Measurements from ENCODE around the gene CLIC5.
"Not testable (repeated sequence)": the region's sequence is repeated elsewhere in the genome, so short reads cannot be mapped to it uniquely, and the experiment has no call there.

The CLIC5 gene

DNA sequence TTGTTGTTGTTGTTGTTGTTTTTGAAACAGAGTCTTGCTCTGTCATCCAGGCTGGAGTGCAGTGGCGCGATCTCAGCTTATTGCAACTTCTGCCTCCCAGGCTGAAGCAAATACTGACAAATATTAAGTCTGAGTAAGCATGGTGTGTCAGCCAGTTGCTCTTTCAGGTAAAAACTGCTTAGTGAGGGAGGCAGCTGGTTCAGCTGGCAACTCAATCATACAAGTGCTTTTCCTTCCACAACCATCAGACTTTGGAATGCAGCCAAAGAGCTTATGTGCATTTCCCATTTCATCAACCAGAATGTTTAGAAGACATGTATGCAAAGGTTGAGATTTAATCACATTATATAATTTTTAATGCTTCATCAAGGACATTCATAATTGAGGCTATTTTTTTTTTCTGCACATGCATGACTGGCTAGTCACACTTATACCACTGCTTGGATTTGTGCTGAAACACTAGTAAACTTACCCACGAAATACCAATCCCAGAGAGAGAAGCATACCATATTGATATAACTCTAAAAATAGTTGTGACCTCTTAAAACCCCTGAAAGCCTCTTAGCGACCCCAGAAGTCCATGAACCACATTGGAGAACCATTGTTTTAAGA lies 56.0 kb downstream of the CLIC5 start:
- peak; percentile 80 for DNase-seq

GRCh38 chr6:45956663-45957062 lies 59.0 kb downstream of the CLIC5 start:
- DNase-seq = no peak

- DNase-seq = no peak
These were observed 59.5 kb downstream of the CLIC5 start for GRCh38 chr6:45956176-45956575.

- no peak for DNase-seq
These were observed 60.1 kb downstream of the CLIC5 start for GRCh38 chr6:45955597-45955996.

GRCh38 chr6:45952546-45952945 lies 63.1 kb downstream of the CLIC5 start:
- no peak for DNase-seq

DNA sequence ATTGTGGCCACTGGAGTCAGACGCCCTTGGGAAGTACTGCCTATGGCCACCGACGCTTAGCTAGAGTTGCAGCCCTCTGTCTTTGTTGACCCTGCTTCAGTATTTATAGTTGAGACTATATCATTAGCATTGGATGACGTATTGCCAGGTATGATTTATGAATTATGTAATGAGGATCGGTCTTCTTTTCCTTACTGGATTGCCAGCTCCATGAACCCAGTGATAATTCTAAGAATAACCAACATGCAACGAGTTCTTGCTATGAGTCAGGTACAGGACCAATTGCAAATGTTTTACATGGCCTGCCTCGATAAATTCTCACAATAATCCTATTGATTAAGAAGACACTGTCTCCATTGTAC lies 63.5 kb downstream of the CLIC5 start:
- no peak for DNase-seq

- no peak for DNase-seq
These were observed 64.1 kb downstream of the CLIC5 start for GRCh38 chr6:45951321-45952167.

DNA sequence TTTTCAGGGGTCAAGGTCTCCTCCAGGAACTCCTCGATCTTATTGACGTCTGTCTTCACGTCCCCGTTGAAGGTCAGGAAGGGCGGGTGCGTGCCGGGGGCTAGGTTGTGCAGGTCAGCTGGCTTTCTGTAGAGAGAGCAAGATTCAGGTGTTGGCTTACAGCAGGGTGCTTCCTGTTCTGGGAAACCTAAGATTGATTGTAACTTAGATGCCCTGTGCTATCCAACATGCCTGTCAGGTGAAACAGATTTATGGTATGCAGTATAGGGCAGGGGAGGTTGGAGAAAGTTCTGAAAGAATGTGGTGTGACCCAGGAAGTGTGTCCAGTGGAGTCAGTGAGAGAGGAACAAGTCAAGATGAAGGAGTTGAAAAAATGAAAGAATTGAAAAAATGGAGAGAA lies 66.4 kb downstream of the CLIC5 start:
- peak; percentile 82 for DNase-seq

DNA sequence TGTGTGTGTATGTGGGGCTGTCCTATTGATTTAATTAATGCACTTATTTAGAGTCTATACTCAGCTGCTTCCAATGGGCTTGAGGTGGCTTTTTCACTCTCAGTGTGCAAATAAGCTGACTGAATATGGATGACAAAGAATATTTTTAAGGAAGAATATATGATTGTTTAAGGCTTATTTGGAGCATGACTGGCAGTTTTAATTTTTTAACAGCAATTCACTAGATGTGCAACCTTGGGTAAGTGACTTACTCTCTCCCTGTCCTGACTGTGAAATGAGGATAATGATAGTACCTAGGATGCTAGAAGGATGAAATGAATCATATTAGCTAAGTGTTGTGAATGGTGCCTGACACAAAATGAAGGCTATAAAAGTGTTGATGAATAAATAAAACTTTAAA lies 67.9 kb downstream of the CLIC5 start:
- DNase-seq = no peak

GRCh38 chr6:45946887-45947286 lies 68.8 kb downstream of the CLIC5 start:
- peak; percentile 18 for DNase-seq

DNA sequence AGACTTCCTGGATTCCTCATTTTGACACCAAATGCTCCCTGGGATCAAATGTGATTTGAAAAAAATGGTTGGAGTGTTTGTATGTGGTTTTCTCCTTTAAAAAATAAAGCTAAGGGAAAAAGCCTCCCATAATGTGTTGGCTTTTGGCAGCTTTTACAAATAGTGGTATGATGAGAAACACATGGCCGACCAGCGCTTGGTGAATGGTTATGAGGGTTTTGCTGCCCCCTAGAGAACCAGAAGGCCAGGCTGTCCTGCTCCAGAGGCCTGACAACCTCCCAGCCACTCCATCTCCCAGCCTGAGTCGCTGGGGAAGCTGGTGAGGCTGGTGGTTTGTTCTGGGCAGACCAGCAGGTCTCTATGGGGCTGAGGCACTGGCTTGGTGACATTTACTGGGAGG lies 69.3 kb downstream of the CLIC5 start:
- no peak for DNase-seq

- no peak for DNase-seq
These were observed 72.7 kb downstream of the CLIC5 start for GRCh38 chr6:45942953-45943352.

DNA sequence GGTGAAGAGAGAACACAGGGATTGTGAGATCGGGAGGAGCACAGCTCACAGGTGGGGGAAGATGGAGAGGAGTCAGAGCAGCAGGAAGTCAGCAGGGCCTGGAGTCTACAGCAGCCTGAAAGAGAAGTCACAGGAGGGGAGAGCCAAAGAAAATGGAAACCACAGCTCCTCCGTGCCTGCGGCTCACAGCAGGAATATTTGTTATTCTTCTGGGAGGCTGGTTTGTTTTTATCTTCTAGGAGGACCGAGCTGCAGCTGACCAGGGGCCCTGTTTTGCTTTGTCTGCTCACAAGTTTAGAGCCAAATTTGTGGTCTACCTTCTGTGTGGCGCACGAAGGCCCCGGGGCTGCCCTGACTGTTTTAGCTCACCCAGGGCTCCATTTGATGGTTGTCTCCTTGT lies 81.8 kb downstream of the CLIC5 start:
- no peak for DNase-seq

DNA sequence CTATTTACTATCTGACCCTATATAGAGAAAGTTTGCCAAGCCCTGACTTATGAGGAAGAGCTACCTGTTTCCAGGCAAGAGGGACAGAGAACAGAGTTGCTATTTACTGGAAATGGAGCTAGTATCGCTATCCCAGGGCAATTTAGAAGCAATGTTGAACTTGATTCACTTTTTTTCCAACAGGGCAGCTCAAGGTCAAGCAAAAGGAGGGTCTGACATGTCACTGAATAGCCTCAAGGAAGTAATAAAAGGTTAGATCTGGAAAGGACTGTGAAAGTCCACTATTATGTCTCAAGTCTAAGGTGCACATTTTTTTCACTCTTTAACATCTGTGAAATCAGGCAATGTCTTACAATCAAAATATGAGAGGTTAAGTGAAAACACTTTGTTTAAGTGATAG lies 84.4 kb downstream of the CLIC5 start:
- DNase-seq = no peak

DNA sequence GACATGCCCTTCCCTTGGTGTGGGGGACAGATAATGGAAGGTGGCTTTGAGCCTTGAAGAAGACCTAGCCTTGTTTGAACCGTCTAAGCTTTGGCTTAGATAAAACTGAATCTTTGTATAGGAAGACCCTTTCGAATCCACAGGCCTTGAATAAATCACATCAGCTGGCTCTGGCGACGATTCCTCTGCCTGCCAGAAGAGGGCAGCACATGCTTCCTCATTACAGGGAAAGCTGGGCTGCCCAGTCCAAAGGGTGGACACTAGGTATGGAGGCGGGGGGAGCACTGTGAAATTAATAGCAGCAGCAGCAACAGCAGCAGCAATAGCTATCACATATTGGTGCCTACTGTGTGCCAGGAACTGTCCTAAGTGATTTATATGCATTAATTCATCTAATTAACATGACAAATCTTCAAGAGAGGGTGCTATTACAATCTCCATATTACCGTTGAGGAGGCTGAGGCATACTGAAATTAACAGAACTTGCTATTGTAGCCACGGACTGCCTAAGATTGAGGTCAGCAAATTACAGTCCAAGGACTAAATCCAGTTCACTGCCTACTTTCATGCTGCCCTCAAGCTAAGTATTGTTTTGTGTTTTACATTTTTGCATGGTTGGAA lies 85.1 kb downstream of the CLIC5 start:
- DNase-seq = peak; percentile 46

DNA sequence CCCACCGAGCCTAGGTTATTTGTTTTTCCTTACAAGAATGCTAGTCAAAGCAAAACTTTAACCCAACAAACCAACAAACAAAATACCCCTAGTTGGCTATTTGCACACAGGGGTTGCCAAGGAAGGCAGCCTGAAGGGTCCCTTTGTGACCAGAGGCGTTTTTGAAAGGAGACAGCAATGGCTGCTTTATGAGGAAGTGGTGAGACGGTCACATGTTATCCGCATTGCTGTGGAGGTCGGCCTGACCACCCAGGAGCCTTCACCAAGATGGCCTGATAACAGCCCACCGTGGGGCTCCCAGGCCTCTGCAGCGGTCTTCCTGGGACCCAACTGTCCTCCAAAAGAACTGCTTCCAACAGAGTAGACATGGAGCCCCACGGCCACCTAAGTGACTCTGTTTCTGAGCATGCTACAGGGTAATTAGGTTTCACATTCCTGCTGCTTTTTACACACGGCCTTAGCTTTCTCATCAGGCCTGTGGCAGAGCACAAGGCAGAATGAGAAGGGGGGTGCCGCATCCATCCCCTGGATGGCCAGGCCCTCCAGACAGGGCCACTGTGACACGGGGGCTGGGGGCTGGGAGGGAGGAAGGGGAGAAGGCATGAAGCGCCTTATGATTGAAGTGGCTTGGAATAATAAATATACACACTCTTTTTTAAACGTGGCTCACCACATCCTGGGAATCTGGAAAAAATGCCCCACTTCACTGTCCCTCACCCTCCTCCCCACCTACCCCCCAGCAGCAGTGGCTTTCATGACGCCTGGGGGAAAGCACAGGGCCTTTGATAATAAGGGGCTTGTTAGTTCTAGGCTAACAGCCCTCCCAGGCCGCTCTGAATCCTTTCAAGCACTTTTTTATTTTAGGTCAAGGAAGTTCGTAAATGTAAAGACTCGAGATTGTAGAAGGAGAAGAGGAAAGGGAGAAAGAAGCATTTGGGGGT lies 86.0 kb downstream of the CLIC5 start:
- no peak for DNase-seq

GRCh38 chr6:45928721-45929305 lies 86.8 kb downstream of the CLIC5 start:
- DNase-seq = no peak

DNA sequence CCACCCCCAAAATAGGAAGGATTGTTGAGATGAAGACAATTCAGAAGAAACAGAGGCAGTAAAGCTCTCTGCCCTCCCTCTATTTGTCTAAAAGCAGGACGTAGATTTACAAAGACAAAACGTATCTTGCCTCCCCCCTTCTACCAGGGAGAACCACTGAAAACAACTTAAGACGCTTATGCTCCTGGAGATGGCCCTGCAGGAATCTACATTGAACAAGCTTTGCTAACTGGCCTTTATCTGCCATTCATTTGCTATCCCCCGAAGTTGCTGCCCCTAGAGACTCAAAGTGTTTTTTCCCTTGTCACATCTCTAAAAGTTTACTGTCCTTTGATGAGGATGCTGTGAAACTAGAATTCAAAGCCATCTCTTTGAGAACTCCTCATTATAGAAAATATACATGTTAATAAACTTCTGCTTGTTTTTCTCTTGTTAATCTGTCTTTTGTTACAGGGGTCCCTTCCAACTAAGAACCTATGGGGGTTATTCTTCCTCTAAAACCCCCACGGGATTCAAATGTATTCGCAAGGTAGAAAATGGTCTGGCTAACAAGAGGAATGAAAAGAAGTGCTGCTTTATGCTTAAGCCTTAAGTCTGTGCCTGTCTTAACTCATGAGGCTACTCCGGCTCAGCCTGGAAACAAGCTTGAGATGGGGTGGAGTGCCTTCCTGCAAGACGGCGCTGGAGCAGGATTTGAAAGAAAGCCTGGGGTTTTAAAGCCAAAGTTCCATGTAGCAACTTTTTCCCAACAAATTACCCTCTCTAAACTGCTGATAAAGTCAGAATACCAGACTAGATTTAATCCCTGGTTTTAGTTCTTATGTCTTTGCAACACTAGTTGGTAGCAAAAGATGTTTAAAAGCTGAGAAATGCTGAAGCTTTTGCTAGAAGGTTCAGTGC lies 88.0 kb downstream of the CLIC5 start:
- DNase-seq = no peak

DNA sequence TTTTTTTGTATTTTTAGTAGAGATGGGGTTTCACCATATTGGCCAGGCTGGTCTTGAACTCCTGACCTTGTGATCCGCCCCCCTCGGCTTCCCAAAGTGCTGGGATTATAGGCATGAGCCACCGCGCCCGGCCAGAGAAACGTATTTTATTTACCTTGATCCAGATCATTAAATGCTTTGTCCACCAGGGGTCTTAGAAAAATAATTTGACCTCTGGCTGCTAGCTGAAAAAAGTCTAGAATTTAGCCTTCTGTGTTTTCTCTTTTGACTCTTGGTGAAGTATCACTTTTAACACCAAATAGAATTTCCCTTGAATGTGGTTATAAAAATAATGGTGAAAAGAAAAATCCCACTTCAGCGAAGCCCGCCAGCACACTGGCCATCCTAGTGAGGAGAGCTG lies 89.2 kb downstream of the CLIC5 start:
- not testable (repeated sequence) for DNase-seq

- DNase-seq = no peak
These were observed 90.8 kb downstream of the CLIC5 start for GRCh38 chr6:45924763-45925342.

- peak; percentile 37 for DNase-seq
These were observed 91.7 kb downstream of the CLIC5 start for GRCh38 chr6:45923831-45924391.

Data from NCI-H226 (cell line).